ENCODE measurements around the gene INHBC.
"Not testable (repeated sequence)": the region's sequence is repeated elsewhere in the genome, so short reads cannot be mapped to it uniquely, and the experiment has no call there.

Gene INHBC

GRCh38 chr12:57479376-57480115 lies 45.0 kb downstream of the INHBC start, which contains the start of gene ARHGAP9:
ARHGAP9 (minus strand) TSS chr12:57479866; CDS start chr12:57479406, 460 bp downstream.
- DNase-seq (ENCODE audit: low read depth in 1 of 2, low spot score in 1 of 2): no peak

- DNase-seq (ENCODE audit: low read depth in 1 of 2, low spot score in 1 of 2): no peak
These were observed 47.1 kb downstream of the INHBC start for GRCh38 chr12:57481671-57482070.

- no peak for DNase-seq (ENCODE audit: low read depth in 1 of 2, low spot score in 1 of 2)
These were observed 48.9 kb downstream of the INHBC start for GRCh38 chr12:57483466-57483865.

- no peak for DNase-seq (ENCODE audit: low read depth in 1 of 2, low spot score in 1 of 2)
These were observed 51.1 kb downstream of the INHBC start for GRCh38 chr12:57485695-57486094.

- DNase-seq (ENCODE audit: low read depth in 1 of 2, low spot score in 1 of 2): no peak
These were observed 52.5 kb downstream of the INHBC start for GRCh38 chr12:57487055-57487596.

- DNase-seq (ENCODE audit: low read depth in 1 of 2, low spot score in 1 of 2): peak; percentile 79 to 89
These were observed 53.2 kb downstream of the INHBC start, which contains the start of gene MARS1 for GRCh38 chr12:57487597-57488401. MARS1 (plus strand) TSS chr12:57488068; CDS start chr12:57488091, 23 bp downstream.

GRCh38 chr12:57488402-57489156 lies 54.0 kb downstream of the INHBC start:
- DNase-seq (ENCODE audit: low read depth in 1 of 2, low spot score in 1 of 2): no peak

GRCh38 chr12:57489157-57489641 lies 54.6 kb downstream of the INHBC start:
- no peak for DNase-seq (ENCODE audit: low read depth in 1 of 2, low spot score in 1 of 2)

- DNase-seq (ENCODE audit: low read depth in 1 of 2, low spot score in 1 of 2): no peak
These were observed 55.5 kb downstream of the INHBC start for GRCh38 chr12:57490126-57490525.

- no peak for DNase-seq (ENCODE audit: low read depth in 1 of 2, low spot score in 1 of 2)
These were observed 57.1 kb downstream of the INHBC start for GRCh38 chr12:57491393-57492280.

- not testable (repeated sequence) for DNase-seq (ENCODE audit: low read depth in 1 of 2, low spot score in 1 of 2)
These were observed 60.6 kb downstream of the INHBC start for GRCh38 chr12:57495051-57495701.

GRCh38 chr12:57496822-57497221 lies 62.2 kb downstream of the INHBC start:
- DNase-seq (ENCODE audit: low read depth in 1 of 2, low spot score in 1 of 2): no peak

- DNase-seq (ENCODE audit: low read depth in 1 of 2, low spot score in 1 of 2): no peak
These were observed 62.9 kb downstream of the INHBC start for GRCh38 chr12:57497223-57498131.

- no peak for DNase-seq (ENCODE audit: low read depth in 1 of 2, low spot score in 1 of 2)
These were observed 63.5 kb downstream of the INHBC start for GRCh38 chr12:57498132-57498502.

GRCh38 chr12:57498571-57498970 lies 64.0 kb downstream of the INHBC start:
- no peak for DNase-seq (ENCODE audit: low read depth in 1 of 2, low spot score in 1 of 2)

GRCh38 chr12:57500213-57500612 lies 65.6 kb downstream of the INHBC start:
- DNase-seq (ENCODE audit: low read depth in 1 of 2, low spot score in 1 of 2): no peak
